Tibial nerve (tissue), 4 donors: ENCODE measurements around the gene NDEL1. TPM values are rescaled to one million over a fixed set of nuclear protein-coding genes. Genes with fewer than 3 reads are reported as not detected.
A peak's percentile ranks its signal among the peaks of the same experiment; 100 is the strongest.

Experiments used
- DNase-seq, 2 donors: peaks; one replicate each; pipeline ENCODE4 v3.0.0-alpha.2; 2019; ENCODE audit warnings: low spot score in 2 of 2
- H3K27ac ChIP-seq, 4 donors: fragments of 200-600 bp; sonication (generic) in 3 of 4; one replicate each; pipeline ENCODE4 v1.5.1; 2017 to 2019; ENCODE audit warnings: mild to moderate bottlenecking in 1 of 4
- H3K27me3 ChIP-seq, 2 donors: fragments of 200-600 bp; sonication (generic) in 1 of 2; one replicate each; pipeline versions ENCODE4 v1.5.1 to v1.6.0; 2017 to 2019
- H3K36me3 ChIP-seq, 3 donors: fragments of 200-600 bp; sonication (generic); one replicate each; pipeline ENCODE4 v1.5.1; 2018 to 2019
- H3K4me1 ChIP-seq, 4 donors: fragments of 200-600 bp; sonication (generic) in 3 of 4; one replicate each; pipeline ENCODE4 v1.5.1; 2017 to 2019
- H3K4me3 ChIP-seq, 4 donors: fragments of 200-600 bp; sonication (generic) in 3 of 4; one replicate each; pipeline ENCODE4 v1.5.1; 2017 to 2019; ENCODE audit warnings: mild to moderate bottlenecking in 1 of 4, moderate library complexity in 1 of 4
- H3K9me3 ChIP-seq, 4 donors: fragments of 200-600 bp; sonication (generic) in 3 of 4; one replicate each; pipeline ENCODE4 v1.5.1; 2017 to 2019
- CTCF ChIP-seq, 5 experiments: fragments of 200-600 bp in 3 of 5; fragments of 450-650 bp in 2 of 5; sonication (generic) in 3 of 5; IDR thresholded peaks; one replicate each; pipeline ENCODE4 v1.5.1; 2016 to 2019; ENCODE audit warnings: antibody characterized with exemption in 5 of 5, mild to moderate bottlenecking in 3 of 5, moderate library complexity in 2 of 5
- EP300 ChIP-seq, 2 donors: sonication (generic); formaldehyde crosslinking; IDR thresholded peaks; one replicate each; pipeline ENCODE4 v1.6.1; 2017; ENCODE audit warnings: antibody characterized with exemption in 2 of 2, mild to moderate bottlenecking in 1 of 2
- POLR2A ChIP-seq, 2 donors: fragments of 450-650 bp; IDR thresholded peaks; one replicate each; pipeline ENCODE4 v1.6.1; 2017; ENCODE audit warnings: antibody characterized with exemption in 2 of 2, mild to moderate bottlenecking in 2 of 2, moderate library complexity in 2 of 2
- WGBS, 2 donors: methylation state at CpG; one replicate each; pipeline ENCODE4 v1.1.5; 2018; 5-methylcytosine and 5-hydroxymethylcytosine counted together
- total RNA-seq, 4 donors: library from RNA; depleted of rRNA; stranded (reverse); fragments of >200 nt; gene quantifications; one replicate each; pipeline ENCODE4 v1.1.0, GENCODE V29; 2016

Gene NDEL1
- total RNA-seq, 4 donors from 2014 or later: 63.6 to 102 (median 84.1) TPM

DNA sequence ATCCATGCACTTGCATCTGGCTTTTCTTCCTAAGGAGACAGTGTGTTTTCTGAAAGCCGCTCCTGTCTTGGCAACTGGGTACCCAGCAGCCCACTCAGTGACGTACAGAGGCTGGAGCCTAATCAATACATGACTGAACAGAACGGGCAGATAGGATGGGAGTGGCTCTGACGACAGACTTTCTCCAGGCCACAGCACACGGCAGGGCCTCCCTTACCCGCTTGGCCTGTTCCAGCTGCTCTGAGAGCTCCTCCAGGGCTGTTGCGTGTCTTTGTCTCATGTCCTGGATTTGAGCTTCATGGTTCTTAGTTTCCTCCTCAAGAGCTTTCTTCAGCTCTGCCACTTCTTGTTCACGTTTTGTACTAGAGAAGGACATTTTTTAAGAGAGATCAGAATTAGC lies 64.9 kb downstream of the NDEL1 start:
- H3K27ac ChIP-seq: no peak overlapping the region
- H3K9me3 ChIP-seq: no peaks in the 10 kb centered on the region
- H3K36me3 ChIP-seq: peaks cover 0 to 49% (median 0%) of the 10 kb centered on the region in 3 donors
- TF ChIP-seq EP300 (IDR thresholded peaks at IDR 0.05): no peak
- TF ChIP-seq POLR2A (IDR thresholded peaks at IDR 0.05): no peak
- no peak for TF ChIP-seq CTCF (IDR thresholded peaks at IDR 0.05)
- H3K27me3 ChIP-seq: no peaks in the 10 kb centered on the region
- 87 to 88% methylated on average over 8 of the region's 8 CpGs for WGBS, 2 donors
- no peak overlapping the region for H3K4me3 ChIP-seq
- no peak for DNase-seq
- H3K4me1 ChIP-seq: peaks cover 0 to 18% (median 0%) of the 10 kb centered on the region in 4 donors

GRCh38 chr17:8502126-8502525 lies 66.4 kb downstream of the NDEL1 start:
- TF ChIP-seq CTCF (IDR thresholded peaks at IDR 0.05) (no peak), POLR2A (IDR thresholded peaks at IDR 0.05) (no peak), EP300 (IDR thresholded peaks at IDR 0.05) (no peak)
- H3K27ac ChIP-seq: no peak overlapping the region
- peaks cover 0 to 55% (median 0%) of the 10 kb centered on the region in 3 donors for H3K36me3 ChIP-seq
- no peaks in the 10 kb centered on the region for H3K27me3 ChIP-seq
- H3K9me3 ChIP-seq: no peaks in the 10 kb centered on the region
- no peak overlapping the region for H3K4me3 ChIP-seq
- no peak for DNase-seq
- WGBS, 2 donors: 55 to 60% methylated on average over 5 to 6 of the region's 6 CpGs
- H3K4me1 ChIP-seq: peaks cover 0 to 18% (median 0%) of the 10 kb centered on the region in 4 donors

DNA sequence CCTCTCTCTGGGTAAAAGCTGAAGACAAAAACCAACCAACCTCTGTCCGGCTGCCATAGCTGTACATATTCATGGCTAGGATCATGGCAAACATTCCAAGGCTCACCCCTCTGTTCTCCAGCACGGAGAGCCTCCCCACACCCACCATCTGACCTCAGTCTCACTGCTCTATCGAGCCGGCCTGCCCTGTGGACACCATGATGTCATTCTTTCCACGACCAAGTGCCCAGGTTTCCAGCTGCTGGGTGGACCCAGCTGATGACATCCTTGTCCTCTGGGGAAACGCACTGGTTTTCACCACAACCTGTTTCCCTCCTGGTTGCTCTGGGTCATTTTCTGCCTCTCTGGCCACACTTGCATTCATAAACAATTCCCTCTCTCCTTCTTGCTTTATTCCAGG lies 67.7 kb downstream of the NDEL1 start:
- Histone ChIP-seq H3K27me3 (no peaks in the 10 kb centered on the region), H3K4me1 (peaks cover 0 to 18% (median 0%) of the 10 kb centered on the region in 4 donors), H3K9me3 (no peaks in the 10 kb centered on the region), H3K4me3 (no peak overlapping the region), H3K36me3 (peaks cover 0 to 60% (median 0%) of the 10 kb centered on the region in 3 donors), H3K27ac (no peak overlapping the region)
- 29 to 36% methylated on average over 6 of the region's 6 CpGs for WGBS, 2 donors
- DNase-seq: peak; percentile 30 to 39
- no peak for TF ChIP-seq CTCF (IDR thresholded peaks at IDR 0.05)
- TF ChIP-seq EP300 (IDR thresholded peaks at IDR 0.05): peak in 1 of 2 donors; percentile 42

- Histone ChIP-seq H3K27ac (no peak overlapping the region), H3K36me3 (peaks cover 0 to 63% (median 0%) of the 10 kb centered on the region in 3 donors), H3K27me3 (no peaks in the 10 kb centered on the region), H3K9me3 (no peaks in the 10 kb centered on the region), H3K4me3 (no peak overlapping the region), H3K4me1 (peaks cover 0 to 18% (median 0%) of the 10 kb centered on the region in 4 donors)
- 84 to 85% methylated on average over 8 to 9 of the region's 9 CpGs for WGBS, 2 donors
- no peak for DNase-seq
- TF ChIP-seq EP300 (IDR thresholded peaks at IDR 0.05) (no peak), CTCF (IDR thresholded peaks at IDR 0.05) (no peak)
Observed at GRCh38 chr17:8503807-8504206, 68.1 kb downstream of the NDEL1 start.

DNA sequence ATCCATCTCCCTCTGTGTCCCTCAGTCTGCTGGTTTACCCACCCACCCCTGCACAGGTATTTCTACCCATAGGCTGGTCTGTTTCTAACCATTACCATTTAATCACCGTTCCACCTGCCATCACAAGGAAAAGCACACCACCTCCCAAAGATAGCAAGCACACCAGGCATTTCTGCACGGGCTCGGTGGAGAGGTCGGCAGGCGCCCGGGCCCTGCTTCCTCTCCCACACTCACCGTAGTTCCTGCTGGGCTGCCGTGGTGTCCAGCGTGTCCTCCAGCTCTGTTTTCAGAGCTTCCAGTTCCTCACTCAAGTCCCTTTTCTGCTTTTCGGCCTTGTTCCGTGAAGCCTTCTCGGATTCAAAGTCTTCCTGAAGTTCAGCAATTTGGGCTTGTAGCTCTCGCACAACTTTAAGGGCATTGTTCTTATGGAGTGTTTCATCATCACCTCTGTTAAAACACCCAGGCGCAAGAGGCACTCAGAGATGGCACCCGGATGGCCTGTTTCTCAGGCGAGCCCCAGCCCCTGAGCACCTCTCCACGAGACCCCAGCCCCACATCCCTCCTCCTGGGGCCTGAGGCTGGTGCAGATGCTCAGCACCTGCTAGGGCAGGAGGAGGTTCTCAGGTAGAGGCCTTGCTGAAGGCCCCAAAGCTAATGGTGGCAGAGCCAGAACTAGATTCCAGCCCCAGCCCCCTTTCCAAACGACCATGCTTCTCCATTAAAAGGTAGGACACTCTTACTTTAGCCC lies 69.0 kb downstream of the NDEL1 start:
- Histone ChIP-seq H3K36me3 (peaks cover 0 to 62% (median 0%) of the 10 kb centered on the region in 3 donors), H3K4me1 (peaks cover 0 to 18% (median 0%) of the 10 kb centered on the region in 4 donors)

More for the DNA sequence above, 69.0 kb downstream of the NDEL1 start:
- WGBS, 2 donors: 90 to 96% methylated on average over 18 of the region's 18 CpGs
- Histone ChIP-seq H3K9me3 (no peaks in the 10 kb centered on the region), H3K27ac (no peak overlapping the region), H3K27me3 (no peaks in the 10 kb centered on the region), H3K4me3 (no peak overlapping the region)
- TF ChIP-seq POLR2A (IDR thresholded peaks at IDR 0.05): no peak
- TF ChIP-seq EP300 (IDR thresholded peaks at IDR 0.05): no peak
- no peak for TF ChIP-seq CTCF (IDR thresholded peaks at IDR 0.05)
- DNase-seq: no peak
